Measurements from ENCODE around the gene RNF17.

The RNF17 gene

DNA sequence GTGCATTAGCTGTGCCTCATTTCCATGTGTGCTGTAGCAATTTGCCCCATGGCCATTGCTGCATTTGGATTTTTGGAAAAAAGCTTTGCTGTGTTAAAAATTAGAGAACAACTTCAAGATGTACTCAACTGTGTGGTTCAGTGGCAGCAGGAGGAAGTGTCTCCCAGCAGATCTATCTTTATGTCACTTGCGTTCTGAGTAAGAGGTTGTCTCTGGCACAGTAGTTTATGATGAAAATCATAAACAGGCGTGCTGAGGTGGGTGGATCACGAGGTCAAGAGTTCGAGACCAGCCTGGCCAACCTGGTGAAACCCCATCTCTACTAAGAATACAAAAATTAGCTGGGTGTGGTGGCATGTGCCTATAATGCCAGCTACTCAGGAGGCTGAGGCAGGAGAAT, 29.0 kb upstream of the RNF17 start:
- no peaks in the 10 kb centered on the region for H3K36me3 Mint-ChIP-seq (ENCODE audit: insufficient read depth)
- no peak for ATAC-seq (replicated peaks)
- peaks cover 8 to 10% of the 10 kb centered on the region in 2 donors for H3K27me3 Mint-ChIP-seq
- H3K9me3 Mint-ChIP-seq: peaks cover 0 to 3% of the 10 kb centered on the region in 2 donors
- no peak overlapping the region for H3K27ac Mint-ChIP-seq
- no peak overlapping the region for H3K4me3 Mint-ChIP-seq
- H3K4me1 Mint-ChIP-seq (ENCODE audit: low read depth in 2 of 2): no peaks in the 10 kb centered on the region
- DNase-seq: no peak

DNA sequence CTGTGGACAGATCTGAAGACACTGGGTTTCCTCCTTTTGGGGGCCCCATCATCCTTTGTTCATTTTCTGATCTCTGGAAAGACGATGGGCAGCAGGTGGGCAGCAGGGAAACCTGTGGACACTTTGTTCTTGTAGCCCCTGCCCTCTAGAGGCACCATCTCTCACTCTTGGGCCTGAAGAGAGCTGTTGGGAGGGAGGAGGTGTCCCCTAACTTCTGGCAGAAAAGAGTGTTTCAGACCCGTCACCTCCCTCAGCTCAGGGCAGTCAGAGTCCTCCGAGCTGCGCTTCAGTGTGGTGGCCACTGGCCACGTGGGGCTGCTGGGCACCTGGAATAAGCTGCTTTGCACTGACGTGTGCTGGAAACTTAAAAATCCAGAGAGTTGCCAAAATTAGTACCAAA, 26.9 kb upstream of the RNF17 start:
- Mint-ChIP-seq H3K4me1 (ENCODE audit: low read depth in 2 of 2) (no peaks in the 10 kb centered on the region), H3K27ac (no peak overlapping the region), H3K4me3 (no peak overlapping the region), H3K27me3 (peaks cover 0 to 8% of the 10 kb centered on the region in 2 donors), H3K36me3 (ENCODE audit: insufficient read depth) (no peaks in the 10 kb centered on the region), H3K9me3 (no peaks in the 10 kb centered on the region)
- ATAC-seq (replicated peaks): no peak
- DNase-seq: no peak

DNA sequence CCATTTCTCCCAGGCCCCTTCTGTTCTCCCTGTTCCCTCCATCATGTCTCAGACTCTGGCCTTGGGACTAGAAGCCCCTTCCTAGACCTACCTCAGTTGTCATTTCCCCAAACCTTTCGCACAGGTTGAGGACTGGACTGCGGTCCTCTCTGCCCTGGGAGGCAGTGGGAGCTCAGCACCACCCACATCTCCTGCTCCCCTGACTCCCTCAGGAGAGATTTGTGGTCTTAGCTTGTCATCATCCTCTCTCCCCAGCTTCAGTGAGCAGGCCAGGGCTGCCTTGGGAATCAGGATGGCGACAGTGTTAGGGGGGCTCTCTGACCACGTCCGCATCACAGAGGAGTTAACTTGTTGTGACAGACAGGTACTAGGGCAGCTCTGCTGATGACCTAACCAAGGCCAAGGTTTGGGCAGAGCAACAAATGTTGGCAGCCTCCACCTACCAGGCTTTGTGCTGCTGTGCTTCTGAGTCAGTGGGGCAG, 25.6 kb upstream of the RNF17 start:
- ATAC-seq (replicated peaks): no peak
- peaks cover 0 to 11% of the 10 kb centered on the region in 2 donors for H3K27me3 Mint-ChIP-seq
- no peaks in the 10 kb centered on the region for H3K9me3 Mint-ChIP-seq
- no peak for DNase-seq
- H3K27ac Mint-ChIP-seq: no peak overlapping the region
- H3K4me3 Mint-ChIP-seq: no peak overlapping the region
- H3K4me1 Mint-ChIP-seq (ENCODE audit: low read depth in 2 of 2): peaks cover 0 to 4% of the 10 kb centered on the region in 2 donors
- H3K36me3 Mint-ChIP-seq (ENCODE audit: insufficient read depth): no peaks in the 10 kb centered on the region

DNA sequence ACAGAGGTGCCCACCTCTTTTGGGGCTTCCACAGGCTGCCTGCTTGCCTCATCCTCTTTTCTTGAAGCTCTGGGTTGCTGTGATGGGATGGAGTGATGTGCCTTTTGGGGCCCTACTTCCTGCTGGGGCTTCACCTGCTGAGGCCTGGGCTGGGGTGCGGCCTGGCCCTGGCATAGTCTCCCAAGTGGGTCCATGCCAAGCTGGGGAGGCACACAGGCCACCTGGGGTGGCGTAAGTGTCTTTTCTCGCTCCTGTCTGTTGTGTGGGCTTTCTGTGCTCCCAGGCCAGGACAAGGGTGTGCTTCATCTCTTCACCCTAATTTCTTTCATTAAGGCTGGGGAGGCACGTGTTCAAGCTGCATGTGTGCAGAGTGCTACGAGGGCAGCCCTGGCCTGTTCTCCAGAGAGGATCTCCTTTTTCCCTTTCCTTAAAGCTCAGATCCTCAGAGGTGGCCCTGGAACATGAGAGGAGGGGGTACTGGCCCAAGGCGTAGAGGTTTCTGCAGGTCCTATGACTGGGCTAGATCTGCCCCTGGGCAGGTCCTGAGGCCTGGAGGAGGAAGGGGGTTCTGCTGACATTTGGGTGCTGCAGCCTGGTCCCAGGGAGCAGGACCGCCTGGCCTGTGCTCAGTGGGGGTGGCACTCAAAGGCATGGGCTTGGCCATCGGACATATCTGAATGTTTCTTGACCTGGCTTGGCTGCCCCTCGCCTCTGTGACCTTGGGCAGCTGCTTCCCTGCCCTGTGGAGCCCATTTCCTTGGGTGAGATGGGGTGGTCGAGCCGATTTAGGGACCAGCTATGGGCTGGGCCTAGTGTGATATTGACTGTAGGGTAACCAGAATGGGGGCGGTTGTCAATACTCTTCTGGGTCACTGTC, 23.7 kb upstream of the RNF17 start:
- no peaks in the 10 kb centered on the region for H3K9me3 Mint-ChIP-seq
- peaks cover 0 to 4% of the 10 kb centered on the region in 2 donors for H3K4me1 Mint-ChIP-seq (ENCODE audit: low read depth in 2 of 2)
- peak overlapping the region in 1 of 2 donors; percentile 33 for H3K27ac Mint-ChIP-seq
- no peak for DNase-seq
- H3K27me3 Mint-ChIP-seq: peaks cover 8 to 29% of the 10 kb centered on the region in 2 donors
- no peaks in the 10 kb centered on the region for H3K36me3 Mint-ChIP-seq (ENCODE audit: insufficient read depth)
- no peak for ATAC-seq (replicated peaks)
- no peak overlapping the region for H3K4me3 Mint-ChIP-seq

GRCh38 chr13:24741016-24741662, 22.8 kb upstream of the RNF17 start:
- H3K36me3 Mint-ChIP-seq (ENCODE audit: insufficient read depth): no peaks in the 10 kb centered on the region
- H3K4me1 Mint-ChIP-seq (ENCODE audit: low read depth in 2 of 2): peaks cover 0 to 4% of the 10 kb centered on the region in 2 donors
- no peak overlapping the region for H3K27ac Mint-ChIP-seq
- DNase-seq (no peak), ATAC-seq (replicated peaks) (no peak)
- H3K27me3 Mint-ChIP-seq: peaks cover 11 to 38% of the 10 kb centered on the region in 2 donors
- no peaks in the 10 kb centered on the region for H3K9me3 Mint-ChIP-seq
- H3K4me3 Mint-ChIP-seq: no peak overlapping the region

DNA sequence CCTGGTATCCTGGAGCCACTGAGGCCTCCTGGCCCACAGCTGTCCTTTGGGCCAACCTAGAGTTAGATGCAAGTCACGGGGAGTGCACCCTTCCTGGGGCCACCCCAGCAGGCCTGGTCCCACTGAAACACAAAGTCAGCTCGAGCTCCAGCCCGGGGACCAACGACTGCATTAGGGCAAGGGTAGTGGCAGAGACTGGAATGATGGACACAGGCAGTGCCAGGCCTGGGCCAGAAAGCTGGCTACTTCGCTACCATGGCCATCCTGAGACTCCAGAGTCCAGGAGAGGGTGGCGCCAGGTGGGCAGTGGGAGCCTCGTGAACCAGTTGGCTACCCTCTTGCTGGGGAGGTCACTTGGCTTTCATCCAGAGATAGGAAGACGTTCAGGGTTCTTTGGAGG, 22.2 kb upstream of the RNF17 start:
- no peaks in the 10 kb centered on the region for H3K36me3 Mint-ChIP-seq (ENCODE audit: insufficient read depth)
- H3K9me3 Mint-ChIP-seq: no peaks in the 10 kb centered on the region
- DNase-seq (no peak), ATAC-seq (replicated peaks) (no peak)
- peaks cover 0 to 4% of the 10 kb centered on the region in 2 donors for H3K4me1 Mint-ChIP-seq (ENCODE audit: low read depth in 2 of 2)
- peaks cover 12 to 44% of the 10 kb centered on the region in 2 donors for H3K27me3 Mint-ChIP-seq
- no peak overlapping the region for H3K4me3 Mint-ChIP-seq
- no peak overlapping the region for H3K27ac Mint-ChIP-seq

DNA sequence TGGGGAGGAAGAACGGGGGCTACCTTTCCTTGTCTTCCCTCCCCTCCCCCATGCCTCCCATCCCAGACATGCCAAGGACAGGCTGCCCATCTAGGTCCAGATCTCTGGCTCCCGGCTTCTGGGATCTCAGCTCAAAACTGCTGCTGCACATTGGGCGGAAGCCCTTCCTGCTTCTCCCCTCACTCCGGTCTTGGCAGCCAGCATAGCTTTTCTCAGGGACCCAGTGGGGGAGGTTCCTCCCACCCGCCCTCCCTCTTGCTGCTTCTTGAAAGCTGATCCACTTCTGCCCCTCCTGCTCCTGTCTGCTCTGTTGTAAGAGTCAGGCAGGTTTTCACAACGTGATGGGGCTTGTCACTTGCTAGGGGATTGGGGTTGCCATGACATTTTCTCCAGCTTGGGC, 21.7 kb upstream of the RNF17 start:
- Mint-ChIP-seq H3K4me3 (no peak overlapping the region), H3K27ac (no peak overlapping the region), H3K9me3 (no peaks in the 10 kb centered on the region), H3K4me1 (ENCODE audit: low read depth in 2 of 2) (peaks cover 3 to 8% of the 10 kb centered on the region in 2 donors), H3K36me3 (ENCODE audit: insufficient read depth) (no peaks in the 10 kb centered on the region), H3K27me3 (peaks cover 17 to 49% of the 10 kb centered on the region in 2 donors)
- no peak for DNase-seq
- no peak for ATAC-seq (replicated peaks)

DNA sequence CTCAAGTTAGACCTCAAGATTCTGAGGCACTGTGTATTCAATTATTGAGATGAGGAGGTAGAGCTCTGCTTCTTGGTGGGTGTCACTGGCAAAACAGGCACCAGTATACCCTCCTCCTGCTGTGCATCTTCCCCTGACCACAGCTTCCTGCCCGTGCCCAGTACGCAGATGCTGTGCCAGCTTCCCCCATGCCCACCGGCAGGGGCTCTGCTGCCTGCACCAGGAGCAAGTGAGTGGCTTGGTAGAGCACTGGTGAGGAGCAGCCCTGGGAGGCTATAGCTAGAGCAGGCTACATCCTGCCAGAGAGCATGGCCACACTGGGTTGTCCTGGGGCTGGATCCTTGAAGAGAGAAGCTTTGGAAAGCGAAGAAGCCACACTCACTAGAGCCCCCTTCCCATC, 21.0 kb upstream of the RNF17 start:
- H3K27ac Mint-ChIP-seq: no peak overlapping the region
- no peak for DNase-seq
- ATAC-seq (replicated peaks): no peak
- no peaks in the 10 kb centered on the region for H3K36me3 Mint-ChIP-seq (ENCODE audit: insufficient read depth)
- peaks cover 5 to 11% of the 10 kb centered on the region in 2 donors for H3K4me1 Mint-ChIP-seq (ENCODE audit: low read depth in 2 of 2)
- no peak overlapping the region for H3K4me3 Mint-ChIP-seq
- H3K27me3 Mint-ChIP-seq: peaks cover 23 to 56% of the 10 kb centered on the region in 2 donors
- no peaks in the 10 kb centered on the region for H3K9me3 Mint-ChIP-seq

- no peak for ATAC-seq (replicated peaks)
- H3K4me1 Mint-ChIP-seq (ENCODE audit: low read depth in 2 of 2): peaks cover 5 to 13% of the 10 kb centered on the region in 2 donors
- DNase-seq: no peak
- peaks cover 36 to 68% of the 10 kb centered on the region in 2 donors for H3K27me3 Mint-ChIP-seq
- H3K9me3 Mint-ChIP-seq: no peaks in the 10 kb centered on the region
- H3K27ac Mint-ChIP-seq: no peak overlapping the region
- H3K4me3 Mint-ChIP-seq: no peak overlapping the region
- H3K36me3 Mint-ChIP-seq (ENCODE audit: insufficient read depth): no peaks in the 10 kb centered on the region
Observed at GRCh38 chr13:24744247-24744646, 19.7 kb upstream of the RNF17 start.

GRCh38 chr13:24745516-24745860, 18.5 kb upstream of the RNF17 start:
- Mint-ChIP-seq H3K27me3 (peaks cover 42 to 80% of the 10 kb centered on the region in 2 donors), H3K4me3 (no peak overlapping the region)
- no peak for ATAC-seq (replicated peaks)

GRCh38 chr13:24745861-24746617, 17.9 kb upstream of the RNF17 start:
- DNase-seq (no peak), ATAC-seq (replicated peaks) (no peak)
- Mint-ChIP-seq H3K9me3 (no peaks in the 10 kb centered on the region), H3K36me3 (ENCODE audit: insufficient read depth) (no peaks in the 10 kb centered on the region), H3K27ac (no peak overlapping the region), H3K27me3 (peaks cover 42 to 86% of the 10 kb centered on the region in 2 donors), H3K4me3 (peak overlapping the region in 1 of 2 donors; percentile 14), H3K4me1 (ENCODE audit: low read depth in 2 of 2) (peaks cover 5 to 13% of the 10 kb centered on the region in 2 donors)

More at GRCh38 chr13:24745516-24745860, 18.5 kb upstream of the RNF17 start:
- Mint-ChIP-seq H3K9me3 (no peaks in the 10 kb centered on the region), H3K36me3 (ENCODE audit: insufficient read depth) (no peaks in the 10 kb centered on the region), H3K27ac (no peak overlapping the region), H3K4me1 (ENCODE audit: low read depth in 2 of 2) (peaks cover 5 to 13% of the 10 kb centered on the region in 2 donors)
- no peak for DNase-seq

- H3K9me3 Mint-ChIP-seq: no peaks in the 10 kb centered on the region
- H3K4me1 Mint-ChIP-seq (ENCODE audit: low read depth in 2 of 2): peaks cover 5 to 13% of the 10 kb centered on the region in 2 donors
- DNase-seq (no peak), ATAC-seq (replicated peaks) (no peak)
- no peaks in the 10 kb centered on the region for H3K36me3 Mint-ChIP-seq (ENCODE audit: insufficient read depth)
- no peak overlapping the region for H3K27ac Mint-ChIP-seq
- H3K27me3 Mint-ChIP-seq: peaks cover 48 to 92% of the 10 kb centered on the region in 2 donors
- peak overlapping the region; percentile 59 to 75 for H3K4me3 Mint-ChIP-seq
Observed at GRCh38 chr13:24746618-24747247, 17.2 kb upstream of the RNF17 start.

All from effector memory CD8-positive, alpha-beta T cell (primary cell).